ENCODE results near the gene DDX31.

DDX31 gene

DNA sequence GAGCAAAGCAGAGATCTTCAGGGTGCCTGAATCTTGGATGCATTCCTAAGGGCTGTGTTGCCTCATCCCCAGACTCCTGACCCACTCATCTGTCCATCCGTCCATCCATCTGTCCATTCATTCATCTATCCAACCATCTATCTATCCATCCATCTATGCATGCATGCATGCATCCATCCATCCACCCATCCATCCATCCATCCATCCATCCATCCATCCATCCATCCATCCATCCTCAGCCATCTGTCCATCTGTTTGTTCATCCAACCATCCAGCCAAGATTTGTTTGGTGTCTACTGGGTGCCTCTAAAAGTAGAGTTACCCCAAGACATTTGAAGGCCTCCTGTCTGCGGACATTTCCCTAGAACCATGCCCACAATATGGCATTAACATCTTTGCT lies 115.0 kb downstream of the DDX31 start:
- H3K4me3 ChIP-seq (ENCODE audit: low read length): no peak overlapping the region
- no peak for TF ChIP-seq ZNF274 (IDR thresholded peaks at IDR 0.05; ENCODE audit: low read depth, low read length)

DNA sequence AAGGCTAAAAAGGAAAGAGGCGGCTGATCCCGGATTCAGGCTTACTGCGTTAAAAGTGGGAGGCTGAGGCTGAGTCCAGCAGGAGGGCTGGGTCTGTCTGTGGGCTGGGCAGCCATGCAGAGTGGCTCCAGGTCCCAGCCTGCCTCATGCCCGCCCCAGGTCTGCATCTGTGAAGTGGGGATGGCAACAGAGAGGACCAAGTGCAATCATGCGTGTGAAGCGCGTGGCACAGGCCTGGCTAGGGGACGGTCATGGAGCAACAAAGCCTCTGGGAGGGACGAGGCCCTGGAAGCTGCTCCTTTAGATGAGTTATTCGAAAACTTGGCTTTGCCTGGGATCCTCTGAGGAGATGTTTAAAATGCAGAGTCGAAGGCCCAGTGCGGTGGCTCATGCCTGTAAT lies 117.7 kb downstream of the DDX31 start:
- TF ChIP-seq ZNF274 (IDR thresholded peaks at IDR 0.05; ENCODE audit: low read depth, low read length): no peak
- no peak overlapping the region for H3K4me3 ChIP-seq (ENCODE audit: low read length)

- no peak overlapping the region for H3K4me3 ChIP-seq (ENCODE audit: low read length)
Measured at GRCh38 chr9:132551556-132551955, 118.2 kb downstream of the DDX31 start.

DNA sequence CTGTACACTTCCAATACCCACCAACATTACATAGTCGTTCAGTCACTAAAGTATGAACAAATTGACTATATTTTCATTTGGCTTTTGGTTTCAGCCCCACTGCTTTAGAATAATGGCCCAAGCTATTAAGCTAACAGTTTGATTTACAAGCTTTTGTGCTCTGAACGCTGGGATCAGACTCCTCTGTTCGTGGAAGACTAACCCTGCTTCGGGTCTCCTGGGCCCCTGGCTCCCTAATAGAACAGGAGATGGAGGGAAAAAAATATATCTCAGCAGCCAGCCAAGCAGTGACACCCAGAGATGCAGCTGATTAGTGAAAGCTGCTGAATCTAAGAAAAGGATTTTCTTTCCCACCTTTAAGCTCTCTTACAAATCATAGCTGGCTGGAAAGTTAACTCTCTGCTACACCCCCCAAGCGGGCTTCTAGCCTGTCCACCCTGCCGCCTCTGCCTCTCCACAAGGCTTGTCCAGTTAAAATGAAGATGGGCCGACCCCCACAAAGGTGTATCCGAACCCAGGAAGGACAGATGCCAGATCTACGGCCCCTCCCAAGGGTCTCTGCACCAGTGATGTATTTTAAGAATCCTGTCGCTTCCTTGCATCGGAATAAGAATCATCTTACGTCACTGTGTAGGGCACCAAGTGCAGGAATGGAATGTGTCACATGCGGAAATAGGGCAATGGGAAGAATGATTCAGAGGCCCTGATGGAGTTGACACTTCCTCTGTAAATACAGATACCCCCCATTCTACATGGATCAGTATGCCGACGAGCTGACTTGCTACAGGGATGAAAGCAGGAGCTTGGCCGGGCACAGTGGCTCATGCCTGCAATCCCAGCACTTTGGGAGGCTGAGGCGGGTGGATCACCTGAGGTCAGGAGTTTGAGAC lies 120.8 kb downstream of the DDX31 start:
- H3K4me3 ChIP-seq (ENCODE audit: low read length): no peak overlapping the region
- TF ChIP-seq ZNF274 (IDR thresholded peaks at IDR 0.05; ENCODE audit: low read depth, low read length): no peak

More at GRCh38 chr9:132551556-132551955, 118.2 kb downstream of the DDX31 start:
- TF ChIP-seq ZNF274 (IDR thresholded peaks at IDR 0.05; ENCODE audit: low read depth, low read length): no peak

DNA sequence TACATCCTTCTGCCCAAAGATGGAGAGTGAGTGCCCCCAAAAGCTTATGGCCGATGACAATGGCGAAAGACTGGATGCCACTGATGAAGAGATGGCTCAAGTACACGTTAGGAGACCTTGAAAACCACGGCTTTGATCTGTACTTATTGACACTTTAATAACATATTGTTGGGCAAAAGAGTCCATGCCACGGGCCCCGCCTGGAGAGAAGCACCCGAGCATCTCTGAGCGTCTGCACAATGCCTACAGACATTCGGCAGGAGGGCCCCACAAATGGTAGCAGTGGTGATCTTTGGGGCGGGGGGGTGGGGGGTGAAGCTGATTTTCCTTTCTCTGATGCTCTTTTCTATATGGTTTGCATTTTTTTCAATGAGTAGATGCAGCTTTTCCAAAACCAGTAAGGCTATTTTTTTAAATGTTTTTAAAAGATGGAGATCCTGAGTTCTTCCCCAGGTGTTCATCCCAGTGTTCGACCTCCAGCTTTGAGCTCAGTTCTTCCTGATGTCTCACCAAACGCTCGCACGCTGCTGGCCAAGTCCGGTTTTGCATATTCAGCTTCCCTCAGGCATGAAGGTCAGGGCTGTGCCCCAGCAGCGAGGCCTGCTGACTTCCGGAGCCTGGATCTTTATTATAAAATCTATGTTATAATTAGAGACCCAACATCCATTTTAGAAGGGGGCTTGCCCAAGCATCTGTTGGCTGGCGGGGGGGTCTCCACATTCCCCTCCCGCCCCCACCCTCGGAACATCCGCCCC lies 121.6 kb downstream of the DDX31 start:
- no peak overlapping the region for H3K4me3 ChIP-seq (ENCODE audit: low read length)
- TF ChIP-seq ZNF274 (IDR thresholded peaks at IDR 0.05; ENCODE audit: low read depth, low read length): no peak

- no peak overlapping the region for H3K4me3 ChIP-seq (ENCODE audit: low read length)
- TF ChIP-seq ZNF274 (IDR thresholded peaks at IDR 0.05; ENCODE audit: low read depth, low read length): no peak
Measured at GRCh38 chr9:132547436-132547835, 122.3 kb downstream of the DDX31 start.

DNA sequence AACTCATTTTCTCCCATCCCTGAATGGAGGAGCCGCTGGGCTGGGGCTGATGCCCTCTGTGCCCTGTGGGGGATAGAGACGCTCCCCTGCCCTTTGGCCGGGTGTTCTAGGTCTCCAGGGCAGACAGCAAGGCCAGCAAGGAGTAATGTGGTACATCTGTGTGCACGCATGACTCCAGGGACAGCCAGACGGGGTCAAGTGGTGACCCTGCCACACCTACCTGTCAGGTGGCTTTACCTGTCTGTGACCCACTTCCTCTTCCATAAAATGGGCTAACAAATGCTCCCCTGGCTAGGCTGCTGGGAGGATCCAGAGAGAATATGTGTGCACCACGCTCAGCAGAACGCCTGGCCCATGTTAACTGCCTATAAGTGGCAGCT lies 122.7 kb downstream of the DDX31 start:
- TF ChIP-seq ZNF274 (IDR thresholded peaks at IDR 0.05; ENCODE audit: low read depth, low read length): no peak
- H3K4me3 ChIP-seq (ENCODE audit: low read length): no peak overlapping the region

DNA sequence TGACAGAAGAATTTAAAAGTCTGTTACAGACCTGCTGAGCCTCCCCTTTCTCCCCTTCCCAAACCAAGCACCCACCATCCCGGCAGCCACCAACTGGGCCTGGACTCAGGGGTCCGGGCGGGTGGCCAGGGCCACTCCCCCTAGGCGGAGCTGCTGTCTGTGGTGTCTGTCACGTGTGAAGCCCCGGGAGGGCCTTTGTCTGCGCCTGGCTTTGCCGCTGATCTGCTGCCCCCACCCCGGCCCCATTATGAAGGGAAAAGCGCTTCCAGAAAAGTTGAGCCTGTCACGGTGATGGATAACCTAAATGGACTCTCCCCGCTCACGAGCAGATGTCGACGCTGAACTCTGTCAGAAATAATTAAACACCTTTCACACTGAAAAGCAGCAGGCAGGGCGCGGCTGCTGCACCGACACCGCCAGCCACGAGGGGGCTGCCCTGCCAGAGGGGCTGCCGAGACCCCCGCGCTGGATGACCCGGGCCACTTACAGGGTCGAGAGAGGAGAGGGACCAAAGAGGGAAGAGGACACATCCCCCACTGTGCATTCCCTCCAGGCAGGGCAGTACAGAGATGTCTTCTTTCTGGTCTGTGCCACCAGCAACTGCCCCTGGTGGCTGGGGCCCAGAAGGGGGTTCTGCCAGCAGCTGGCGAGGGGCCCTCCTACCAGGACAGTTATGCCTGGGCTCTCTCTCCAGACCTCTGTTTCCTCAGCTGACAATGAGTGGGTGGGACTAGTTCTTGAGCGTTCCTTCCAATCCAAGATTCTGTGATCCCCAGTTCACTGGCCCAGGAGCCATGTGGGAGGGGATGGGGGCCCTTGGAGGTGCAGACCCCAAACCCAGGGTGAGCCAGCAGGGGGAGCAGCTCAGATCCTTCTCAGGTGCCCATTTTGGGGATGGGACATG lies 123.4 kb downstream of the DDX31 start:
- TF ChIP-seq ZNF274 (IDR thresholded peaks at IDR 0.05; ENCODE audit: low read depth, low read length): no peak
- no peak overlapping the region for H3K4me3 ChIP-seq (ENCODE audit: low read length)

DNA sequence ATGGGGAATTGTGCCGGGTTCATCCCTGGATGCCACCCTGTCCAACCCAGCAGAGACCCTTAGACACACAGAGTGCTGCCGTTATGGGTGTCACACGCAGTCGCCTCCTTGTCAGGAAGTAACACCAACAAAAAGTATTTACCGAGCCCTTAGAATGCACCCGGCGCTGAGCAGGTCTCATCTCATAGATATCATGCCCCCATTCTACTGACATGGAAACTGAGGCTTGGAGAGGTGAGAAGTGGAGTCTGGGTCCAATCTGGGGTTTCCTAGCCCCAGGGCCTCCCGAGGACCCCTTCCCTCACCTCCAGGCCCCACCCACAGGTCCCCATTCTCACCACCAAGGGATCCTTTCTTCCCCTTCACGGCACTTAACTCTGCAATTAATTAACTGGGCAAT lies 124.2 kb downstream of the DDX31 start:
- TF ChIP-seq ZNF274 (IDR thresholded peaks at IDR 0.05; ENCODE audit: low read depth, low read length): no peak
- no peak overlapping the region for H3K4me3 ChIP-seq (ENCODE audit: low read length)

GRCh38 chr9:132543960-132544359 lies 125.8 kb downstream of the DDX31 start:
- TF ChIP-seq ZNF274 (IDR thresholded peaks at IDR 0.05; ENCODE audit: low read depth, low read length): no peak
- no peak overlapping the region for H3K4me3 ChIP-seq (ENCODE audit: low read length)

GRCh38 chr9:132543251-132543650 lies 126.5 kb downstream of the DDX31 start:
- H3K4me3 ChIP-seq (ENCODE audit: low read length): no peak overlapping the region
- TF ChIP-seq ZNF274 (IDR thresholded peaks at IDR 0.05; ENCODE audit: low read depth, low read length): no peak

Measured in GM08714 (cell line).